Activated T-helper 17 cell treated with anti-CD3 and anti-CD28 coated beads, Interleukin-2, amount 50 U/mL, for 72 hours (primary cell): Measurements from ENCODE around the gene SMCO3. TPM values are rescaled to one million over a fixed set of nuclear protein-coding genes. Genes with fewer than 3 reads are reported as not detected.

Source experiments
- ATAC-seq: fragments of 150-1000 bp; cut with Tn5 transposase; replicated peaks from 2 replicates; pipeline ENCODE4 v1.10.0; 2021; ENCODE audit warnings: mild to moderate bottlenecking, moderate library complexity
- H3K27ac Mint-ChIP-seq: one replicate; pipeline ENCODE4 v1.8.0; 2022; ENCODE audit warnings: mixed read lengths
- H3K27me3 Mint-ChIP-seq: one replicate; pipeline ENCODE4 v1.8.0; 2022; ENCODE audit warnings: mixed read lengths
- H3K36me3 Mint-ChIP-seq: one replicate; pipeline ENCODE4 v1.8.0; 2022; ENCODE audit warnings: low read depth, mild to moderate bottlenecking, mixed read lengths
- H3K4me1 Mint-ChIP-seq: one replicate; pipeline ENCODE4 v1.8.0; 2022; ENCODE audit warnings: mixed read lengths
- H3K4me3 Mint-ChIP-seq: one replicate; pipeline ENCODE4 v1.8.0; 2022; ENCODE audit warnings: mild to moderate bottlenecking, mixed read lengths
- H3K9me3 Mint-ChIP-seq: one replicate; pipeline ENCODE4 v1.8.0; 2022; ENCODE audit warnings: mixed read lengths
- total RNA-seq, 2 donors: library from RNA; stranded (reverse); gene quantifications; one replicate each; pipeline ENCODE4 v1.2.3, GENCODE V29; 2022

SMCO3 gene
- total RNA-seq, result not detected

DNA sequence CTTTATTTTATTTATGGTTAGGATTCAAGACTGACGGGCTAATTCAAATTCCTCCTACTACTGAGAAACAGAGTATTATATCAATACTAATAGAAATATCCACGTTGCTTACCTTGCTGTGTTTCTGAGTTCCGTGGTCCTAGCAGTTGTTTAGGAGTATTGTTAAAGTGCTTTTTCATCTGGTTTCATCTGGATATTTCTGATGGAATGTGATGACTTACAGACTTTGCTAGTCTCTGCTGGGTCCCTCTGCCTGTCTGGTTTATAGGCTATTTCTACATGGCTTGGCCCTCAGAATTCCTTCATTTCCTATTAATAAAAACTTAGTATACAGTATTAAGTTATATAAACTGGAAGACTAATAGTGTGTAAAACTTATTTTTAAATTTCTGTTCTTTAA is at the start of gene SMCO3:
Gene SMCO3 (minus strand): TSS at position 169 of the 400 bp plus-strand sequence. CDS start 7,502 bp downstream, outside the sequence.
- Mint-ChIP-seq H3K27me3 (peaks cover 4% of the 10 kb centered on the region), H3K4me3 (no peak within 1 kb of the TSS), H3K27ac (no peak within 1 kb of the TSS), H3K9me3 (no peaks in the 10 kb centered on the region), H3K36me3 (no peaks in the 10 kb centered on the region), H3K4me1 (peaks cover 19% of the 10 kb centered on the region)
- no peak for ATAC-seq

DNA sequence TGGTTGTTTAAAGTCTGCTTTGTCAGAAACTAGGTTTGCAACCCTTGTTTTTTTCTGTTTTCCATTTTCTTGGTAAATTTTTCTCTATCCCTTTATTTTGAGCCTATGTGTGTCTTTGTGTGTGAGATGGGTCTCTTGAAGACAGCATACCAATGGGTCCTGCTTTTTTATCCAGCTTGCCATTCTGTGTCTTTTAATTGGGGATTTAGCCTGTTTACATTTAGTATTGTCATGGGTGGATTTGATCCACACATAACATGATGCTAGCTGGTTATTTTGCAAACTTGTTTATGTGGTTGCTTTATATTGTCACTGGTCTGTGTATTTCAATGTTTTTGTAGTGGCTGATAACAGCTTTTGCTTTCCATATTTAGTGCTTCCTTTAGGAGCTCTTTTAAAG is 46.5 kb upstream of the SMCO3 start:
- Mint-ChIP-seq H3K9me3 (no peaks in the 10 kb centered on the region), H3K36me3 (no peaks in the 10 kb centered on the region), H3K4me3 (no peak overlapping the region), H3K27ac (no peak overlapping the region), H3K4me1 (no peaks in the 10 kb centered on the region), H3K27me3 (no peaks in the 10 kb centered on the region)
- ATAC-seq, result no peak

DNA sequence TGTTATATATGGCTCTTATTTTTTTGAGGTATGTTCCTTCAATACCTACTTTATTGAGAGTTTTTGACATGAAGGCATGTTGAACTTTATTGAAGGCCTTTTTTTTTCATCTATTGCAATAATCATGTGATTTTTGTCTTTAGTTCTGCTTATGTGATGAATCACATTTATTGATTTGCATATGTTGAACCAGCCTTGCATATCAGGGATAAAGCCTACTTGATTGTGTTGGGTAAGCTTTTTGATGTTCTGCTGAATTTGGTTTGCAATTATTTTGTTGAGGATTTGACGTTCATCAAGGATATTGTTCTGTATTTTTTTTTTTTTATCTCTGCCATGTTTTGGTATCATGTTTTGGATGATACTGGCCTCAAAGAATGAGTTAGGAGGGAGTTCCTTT is 44.5 kb upstream of the SMCO3 start:
- Mint-ChIP-seq H3K27ac (no peak overlapping the region), H3K4me3 (no peak overlapping the region), H3K4me1 (no peaks in the 10 kb centered on the region), H3K27me3 (no peaks in the 10 kb centered on the region), H3K9me3 (no peaks in the 10 kb centered on the region), H3K36me3 (no peaks in the 10 kb centered on the region)
- no peak for ATAC-seq

DNA sequence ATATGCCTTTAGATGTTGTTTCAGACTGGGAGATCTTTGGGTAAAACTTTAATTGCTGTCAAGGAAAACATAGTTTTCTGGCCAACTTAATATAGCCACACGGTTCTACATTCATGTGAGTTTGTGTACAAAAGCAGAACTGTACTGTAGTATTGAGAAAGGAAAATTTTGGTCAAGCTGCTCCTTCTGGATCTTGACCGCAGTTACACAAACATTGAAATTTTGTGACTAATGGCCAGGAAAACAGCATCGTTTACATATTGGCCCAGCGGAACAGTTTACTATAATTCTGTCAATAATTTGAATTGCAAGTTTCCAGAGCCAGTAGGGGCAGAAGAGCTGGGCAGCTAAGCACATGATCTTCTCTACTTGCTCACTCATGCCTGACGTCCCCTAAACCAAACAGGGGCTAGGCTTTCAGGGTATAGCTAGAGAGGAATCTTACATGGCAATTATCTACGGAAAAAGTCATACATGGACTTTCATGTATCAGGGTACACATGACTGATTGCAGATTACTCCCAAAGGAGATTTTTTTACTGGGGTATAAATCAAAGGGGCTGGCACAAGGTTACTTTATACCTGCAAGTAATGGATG is 40.7 kb upstream of the SMCO3 start:
- no peaks in the 10 kb centered on the region for H3K9me3 Mint-ChIP-seq
- no peak for ATAC-seq
- H3K4me3 Mint-ChIP-seq, result no peak overlapping the region
- H3K4me1 Mint-ChIP-seq, result no peaks in the 10 kb centered on the region
- H3K36me3 Mint-ChIP-seq, result no peaks in the 10 kb centered on the region
- H3K27ac Mint-ChIP-seq, result no peak overlapping the region
- no peaks in the 10 kb centered on the region for H3K27me3 Mint-ChIP-seq

DNA sequence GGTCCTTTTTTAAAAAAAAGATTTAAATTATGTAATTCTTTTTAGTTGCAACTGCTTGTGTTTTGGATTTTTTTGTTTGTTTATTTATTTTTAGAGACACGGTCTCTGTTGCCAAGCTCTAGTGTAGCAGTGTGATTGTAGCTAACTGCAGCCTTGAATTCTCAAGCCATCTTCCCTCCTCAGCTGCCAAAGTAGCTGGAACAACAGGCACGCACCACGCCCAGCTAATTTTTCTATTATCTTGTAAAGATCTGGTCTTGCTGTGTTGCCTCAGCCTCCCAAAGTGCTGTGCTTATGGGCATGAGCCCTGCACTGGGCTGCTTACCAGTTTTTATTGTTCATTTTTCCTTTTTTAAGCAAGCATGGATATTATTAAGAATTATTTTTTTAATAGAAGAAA is 40.0 kb upstream of the SMCO3 start:
- Mint-ChIP-seq H3K9me3 (no peaks in the 10 kb centered on the region), H3K27ac (no peak overlapping the region), H3K4me3 (no peak overlapping the region), H3K27me3 (no peaks in the 10 kb centered on the region), H3K4me1 (no peaks in the 10 kb centered on the region), H3K36me3 (no peaks in the 10 kb centered on the region)
- ATAC-seq, result no peak

DNA sequence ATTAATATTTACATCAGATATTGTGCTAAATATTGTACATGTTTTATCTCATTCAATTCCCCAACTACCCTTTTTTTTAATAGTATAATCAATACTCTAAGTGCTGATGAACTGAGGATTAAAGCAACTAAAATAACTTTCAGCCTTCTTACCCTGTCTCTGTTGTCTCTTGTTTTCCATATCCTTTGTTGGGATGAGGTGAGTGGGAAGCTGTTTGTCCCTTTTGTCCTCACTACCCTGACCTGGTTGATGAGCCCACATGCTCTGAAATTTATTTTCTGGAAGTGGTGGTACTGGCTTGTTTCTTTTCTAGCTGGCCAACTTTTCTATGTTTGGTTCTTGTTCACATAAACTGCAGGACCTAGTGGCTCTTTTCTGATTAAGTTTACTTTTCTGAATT is 38.9 kb upstream of the SMCO3 start:
- Mint-ChIP-seq H3K27me3 (no peaks in the 10 kb centered on the region), H3K4me3 (no peak overlapping the region), H3K9me3 (no peaks in the 10 kb centered on the region), H3K36me3 (no peaks in the 10 kb centered on the region), H3K4me1 (no peaks in the 10 kb centered on the region), H3K27ac (peak overlapping the region; percentile 23)
- no peak for ATAC-seq

DNA sequence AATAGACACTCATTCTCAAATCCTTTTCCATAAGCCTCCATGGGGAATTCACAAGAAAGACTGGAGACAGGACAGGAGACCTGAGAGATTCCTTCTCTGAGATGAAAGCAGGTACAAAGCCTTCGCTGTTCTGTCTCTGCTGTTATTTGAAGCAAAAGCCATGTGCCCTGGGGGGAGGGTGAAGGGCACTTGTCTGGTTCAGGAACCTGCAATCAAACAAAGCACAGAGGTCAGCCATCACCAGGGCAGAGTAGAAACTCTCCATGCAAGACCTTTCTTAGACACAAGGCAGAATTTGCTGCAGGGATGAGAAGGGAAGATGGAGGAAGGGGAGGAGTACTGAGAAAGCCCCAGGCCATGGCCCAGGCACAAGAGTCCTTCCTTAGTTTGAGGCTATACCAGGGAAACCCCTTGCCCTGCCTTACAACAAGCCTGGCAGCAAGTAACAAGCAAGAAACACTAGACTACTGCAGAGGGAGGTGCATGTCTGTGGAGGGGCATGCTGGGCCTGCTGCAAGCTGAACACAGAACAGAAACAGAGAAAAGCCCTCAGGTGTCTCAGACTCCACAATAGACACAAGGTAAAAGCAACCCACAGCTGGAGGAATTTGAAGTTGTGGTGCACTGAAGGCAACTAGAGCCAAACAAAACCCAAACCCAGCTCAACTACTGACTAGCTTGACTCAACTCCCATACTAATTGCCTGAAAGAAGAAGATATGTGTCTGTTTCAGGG is 37.1 kb upstream of the SMCO3 start:
- Mint-ChIP-seq H3K27me3 (no peaks in the 10 kb centered on the region), H3K36me3 (no peaks in the 10 kb centered on the region), H3K27ac (no peak overlapping the region), H3K9me3 (no peaks in the 10 kb centered on the region), H3K4me1 (no peaks in the 10 kb centered on the region), H3K4me3 (no peak overlapping the region)
- no peak for ATAC-seq

DNA sequence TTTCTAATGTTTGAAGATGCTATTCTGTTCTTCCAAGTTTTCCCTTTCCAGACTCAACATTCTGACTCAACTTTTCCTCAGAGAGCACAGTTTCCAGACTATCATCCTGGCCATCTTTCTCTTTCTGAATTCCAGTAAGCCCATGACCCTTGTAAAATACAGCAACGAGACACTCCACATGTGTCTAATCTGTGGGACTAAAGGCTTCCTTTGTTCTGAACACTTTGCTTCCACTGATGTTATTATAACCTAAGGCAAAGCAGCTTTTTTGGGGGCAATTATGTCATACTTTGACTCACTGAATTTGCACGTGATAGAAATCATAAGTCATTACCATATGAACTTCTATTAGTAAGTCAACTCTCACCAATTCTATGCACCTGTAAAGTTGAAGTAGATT is 35.7 kb upstream of the SMCO3 start:
- Mint-ChIP-seq H3K4me3 (no peak overlapping the region), H3K9me3 (no peaks in the 10 kb centered on the region), H3K36me3 (no peaks in the 10 kb centered on the region), H3K4me1 (peaks cover 5% of the 10 kb centered on the region), H3K27ac (no peak overlapping the region), H3K27me3 (no peaks in the 10 kb centered on the region)
- no peak for ATAC-seq

DNA sequence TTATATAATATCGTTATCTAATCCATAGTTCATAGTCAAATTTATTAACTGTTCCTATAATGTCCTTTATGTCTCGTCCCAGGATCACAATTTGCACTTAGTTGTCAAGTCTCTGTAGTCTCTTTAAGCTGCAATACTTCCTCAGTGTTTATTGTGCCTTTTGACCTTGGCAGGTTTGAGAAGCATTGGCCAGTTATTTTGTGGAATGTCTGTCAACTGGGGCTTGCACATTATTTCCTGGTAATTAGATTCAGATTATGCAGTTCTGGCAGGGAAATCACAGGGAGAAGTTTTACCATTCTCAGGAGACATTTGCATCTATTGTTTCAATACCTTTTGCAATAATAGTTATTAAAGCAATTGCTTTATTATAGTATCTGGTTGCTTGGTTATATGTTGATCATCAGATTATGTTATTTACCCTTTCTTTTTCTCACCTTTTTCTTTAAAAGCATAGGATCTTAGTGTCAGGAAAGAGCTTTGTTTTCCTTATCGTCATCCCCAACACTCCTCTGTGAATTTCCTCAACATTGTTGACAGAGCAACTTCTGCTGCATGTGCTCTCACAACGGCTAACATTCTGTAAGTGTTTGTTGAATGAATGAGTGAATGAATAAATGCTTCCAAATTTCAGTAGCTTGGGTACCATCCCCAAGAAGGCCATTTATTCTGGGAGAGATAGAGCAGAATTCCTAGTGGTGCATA is 33.0 kb upstream of the SMCO3 start:
- no peaks in the 10 kb centered on the region for H3K36me3 Mint-ChIP-seq
- no peaks in the 10 kb centered on the region for H3K27me3 Mint-ChIP-seq
- H3K27ac Mint-ChIP-seq, result no peak overlapping the region
- ATAC-seq, result no peak
- no peaks in the 10 kb centered on the region for H3K9me3 Mint-ChIP-seq
- peaks cover 5% of the 10 kb centered on the region for H3K4me1 Mint-ChIP-seq
- H3K4me3 Mint-ChIP-seq, result no peak overlapping the region

DNA sequence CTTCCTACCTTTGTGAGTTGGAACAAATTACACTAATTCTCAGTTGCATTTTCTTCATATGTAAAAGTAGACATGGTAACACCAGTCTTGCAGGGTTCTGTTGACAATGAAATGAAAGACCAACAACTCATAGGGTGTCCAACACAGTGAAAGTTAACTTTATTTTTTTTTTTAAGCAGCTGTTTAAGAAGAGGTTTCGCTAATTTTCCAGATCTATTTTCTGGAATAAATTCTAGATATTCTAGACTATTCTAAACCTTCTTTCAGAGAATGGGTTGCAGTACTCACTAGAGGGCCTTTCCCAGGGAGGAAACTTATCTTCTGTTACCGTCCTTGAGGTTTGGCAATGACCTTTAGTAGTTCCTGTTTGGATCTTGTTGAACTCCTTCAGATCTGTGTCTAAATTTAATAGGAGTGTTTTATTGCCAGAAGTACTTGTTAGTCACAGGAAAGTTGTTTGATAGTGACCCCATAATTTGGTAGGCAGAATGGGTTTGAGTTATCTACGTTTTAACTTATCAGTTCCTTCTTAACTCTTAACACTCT is 32.1 kb upstream of the SMCO3 start:
- no peaks in the 10 kb centered on the region for H3K9me3 Mint-ChIP-seq
- no peak overlapping the region for H3K4me3 Mint-ChIP-seq
- H3K27me3 Mint-ChIP-seq, result no peaks in the 10 kb centered on the region
- H3K27ac Mint-ChIP-seq, result no peak overlapping the region
- peaks cover 5% of the 10 kb centered on the region for H3K4me1 Mint-ChIP-seq
- H3K36me3 Mint-ChIP-seq, result no peaks in the 10 kb centered on the region
- no peak for ATAC-seq

DNA sequence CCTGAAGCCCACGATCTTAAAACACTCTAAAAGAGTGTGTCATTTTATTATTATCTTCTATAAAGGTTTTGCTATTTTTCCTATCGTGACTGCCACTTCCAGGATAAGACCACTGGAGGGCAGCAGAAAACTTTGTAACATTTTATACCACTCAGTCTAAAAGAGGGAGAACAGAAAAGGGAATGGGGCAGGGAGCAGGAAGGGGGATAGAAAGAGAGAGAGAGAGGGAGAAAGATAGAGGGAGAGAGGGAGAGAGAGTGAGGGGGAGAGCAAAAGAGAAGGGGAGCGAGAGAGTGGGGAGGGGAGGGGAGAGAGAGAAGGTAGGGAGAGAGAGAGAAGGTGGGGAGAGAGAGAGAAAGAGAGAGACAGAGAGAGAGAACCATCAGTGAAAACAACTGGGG is 31.4 kb upstream of the SMCO3 start:
- Mint-ChIP-seq H3K27ac (peak overlapping the region; percentile 29), H3K9me3 (no peaks in the 10 kb centered on the region), H3K36me3 (no peaks in the 10 kb centered on the region), H3K27me3 (no peaks in the 10 kb centered on the region), H3K4me1 (peaks cover 5% of the 10 kb centered on the region), H3K4me3 (peak overlapping the region; percentile 2)
- ATAC-seq, result peak; percentile 60

DNA sequence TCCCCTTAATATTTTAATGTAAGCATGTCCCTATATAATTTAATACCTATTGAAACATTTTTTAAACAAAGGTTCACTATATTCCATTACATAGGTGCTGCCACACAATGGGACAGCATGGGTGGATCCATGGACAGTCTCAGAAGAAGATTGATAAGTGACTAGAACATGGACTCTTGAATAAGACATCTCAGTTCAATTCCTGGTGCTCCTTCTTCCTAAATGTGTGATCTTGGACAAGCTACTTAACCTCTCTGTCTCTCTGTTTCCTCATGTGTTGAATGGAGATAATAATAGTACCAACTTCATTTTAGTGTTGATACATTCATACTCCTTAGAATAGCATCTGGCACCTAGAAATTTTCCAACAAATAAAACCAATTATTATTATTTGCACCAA is 30.4 kb upstream of the SMCO3 start:
- peaks cover 5% of the 10 kb centered on the region for H3K4me1 Mint-ChIP-seq
- no peak overlapping the region for H3K27ac Mint-ChIP-seq
- no peaks in the 10 kb centered on the region for H3K36me3 Mint-ChIP-seq
- H3K27me3 Mint-ChIP-seq, result peaks cover 8% of the 10 kb centered on the region
- no peak overlapping the region for H3K4me3 Mint-ChIP-seq
- H3K9me3 Mint-ChIP-seq, result no peaks in the 10 kb centered on the region
- no peak for ATAC-seq

DNA sequence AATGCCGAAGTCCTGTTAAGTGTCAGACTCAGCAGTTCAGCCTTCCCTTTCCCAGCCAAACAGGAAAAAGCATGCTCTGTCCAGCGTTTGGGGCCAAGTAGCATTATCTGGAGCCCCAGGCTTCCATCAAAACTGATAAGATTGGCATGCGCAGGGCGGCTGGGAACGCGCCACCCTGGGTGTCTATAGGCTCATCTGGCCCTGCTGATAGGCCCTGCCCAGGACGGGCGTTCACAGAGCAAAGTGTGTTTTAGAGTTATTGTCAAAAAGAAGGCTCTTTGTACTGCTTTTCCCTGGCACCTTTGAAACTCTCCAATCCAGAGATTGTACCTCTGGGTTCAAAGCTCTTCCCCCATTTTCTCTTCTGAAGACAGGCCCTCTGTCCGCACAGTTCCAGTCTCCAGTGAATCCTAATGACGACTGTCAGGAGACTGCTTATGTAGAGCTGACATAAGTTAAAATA is 29.5 kb upstream of the SMCO3 start, which contains the start of gene ART4:
Gene ART4 (minus strand): TSS at position 102 of the 463 bp plus-strand sequence. CDS start 413 bp downstream, outside the sequence.
- Mint-ChIP-seq H3K27me3 (peaks cover 13% of the 10 kb centered on the region), H3K4me1 (peaks cover 5% of the 10 kb centered on the region), H3K36me3 (no peaks in the 10 kb centered on the region), H3K27ac (no peak within 1 kb of the TSS), H3K4me3 (no peak within 1 kb of the TSS), H3K9me3 (no peaks in the 10 kb centered on the region)
- no peak for ATAC-seq

DNA sequence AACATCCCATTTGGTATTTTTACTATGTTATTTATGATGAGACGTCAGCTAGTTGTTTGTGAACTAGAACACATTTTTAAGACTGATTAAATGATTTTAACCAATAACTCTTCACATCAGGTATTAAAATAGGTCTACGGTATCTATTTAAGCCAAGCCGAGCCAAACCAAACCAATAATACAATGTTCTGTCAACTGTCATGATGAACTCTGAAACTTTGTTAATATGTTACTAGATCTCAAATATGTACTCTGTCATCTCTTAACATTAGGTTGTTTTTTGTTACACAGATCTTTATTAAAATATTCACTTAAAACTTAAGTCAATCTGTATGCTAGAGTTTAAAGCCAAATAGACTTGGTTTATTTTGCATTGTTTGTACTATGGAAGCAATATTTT is 28.3 kb upstream of the SMCO3 start:
- H3K27me3 Mint-ChIP-seq, result peaks cover 13% of the 10 kb centered on the region
- no peak overlapping the region for H3K27ac Mint-ChIP-seq
- ATAC-seq, result no peak
- H3K4me3 Mint-ChIP-seq, result no peak overlapping the region
- no peaks in the 10 kb centered on the region for H3K9me3 Mint-ChIP-seq
- no peaks in the 10 kb centered on the region for H3K36me3 Mint-ChIP-seq
- peaks cover 5% of the 10 kb centered on the region for H3K4me1 Mint-ChIP-seq

DNA sequence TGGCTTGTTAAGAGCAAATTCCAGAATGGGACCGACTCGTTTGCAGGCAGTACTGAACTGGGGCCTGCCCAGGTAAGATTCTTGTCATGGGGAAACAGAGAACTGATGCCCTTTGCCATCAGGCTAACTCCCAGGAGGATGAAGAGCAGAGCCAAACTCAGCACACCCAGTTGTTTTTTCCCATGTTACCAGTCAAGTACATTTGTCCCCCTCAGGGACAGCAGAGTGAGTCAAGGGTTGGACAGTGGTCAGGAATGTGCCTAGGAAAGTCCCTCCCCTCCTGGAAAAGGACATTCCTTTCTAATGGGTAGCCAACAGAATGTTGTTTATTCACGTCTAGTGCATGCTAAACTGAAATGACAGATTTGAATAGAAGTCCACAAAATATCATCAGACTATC is 27.8 kb upstream of the SMCO3 start:
- Mint-ChIP-seq H3K27me3 (peaks cover 13% of the 10 kb centered on the region), H3K9me3 (no peaks in the 10 kb centered on the region), H3K27ac (no peak overlapping the region), H3K4me3 (no peak overlapping the region), H3K4me1 (peaks cover 5% of the 10 kb centered on the region), H3K36me3 (no peaks in the 10 kb centered on the region)
- ATAC-seq, result no peak
